Choroid plexus epithelial cell (primary cell): ENCODE measurements around the gene BAX.
"Not testable (repeated sequence)": the region's sequence is repeated elsewhere in the genome, so short reads cannot be mapped to it uniquely, and the experiment has no call there.

Experiments used
- DNase-seq: peaks from one replicate; pipeline ENCODE4 v3.0.0-alpha.2; 2010; ENCODE audit warnings: low read depth
- H3K4me3 ChIP-seq: 2 replicates; pipeline ENCODE4 v1.5.1; 2011; ENCODE audit warnings: low read depth, mild to moderate bottlenecking, control low read depth, low read length, moderate library complexity
- TF ChIP-seq, protein P1 (sequence below): conservative IDR thresholded peaks from 2 replicates; pipeline ENCODE4 v1.5.1; 2011; ENCODE audit warnings: low read depth, mild to moderate bottlenecking, control low read depth, inconsistent platforms, low read length, moderate library complexity

Gene BAX

DNA sequence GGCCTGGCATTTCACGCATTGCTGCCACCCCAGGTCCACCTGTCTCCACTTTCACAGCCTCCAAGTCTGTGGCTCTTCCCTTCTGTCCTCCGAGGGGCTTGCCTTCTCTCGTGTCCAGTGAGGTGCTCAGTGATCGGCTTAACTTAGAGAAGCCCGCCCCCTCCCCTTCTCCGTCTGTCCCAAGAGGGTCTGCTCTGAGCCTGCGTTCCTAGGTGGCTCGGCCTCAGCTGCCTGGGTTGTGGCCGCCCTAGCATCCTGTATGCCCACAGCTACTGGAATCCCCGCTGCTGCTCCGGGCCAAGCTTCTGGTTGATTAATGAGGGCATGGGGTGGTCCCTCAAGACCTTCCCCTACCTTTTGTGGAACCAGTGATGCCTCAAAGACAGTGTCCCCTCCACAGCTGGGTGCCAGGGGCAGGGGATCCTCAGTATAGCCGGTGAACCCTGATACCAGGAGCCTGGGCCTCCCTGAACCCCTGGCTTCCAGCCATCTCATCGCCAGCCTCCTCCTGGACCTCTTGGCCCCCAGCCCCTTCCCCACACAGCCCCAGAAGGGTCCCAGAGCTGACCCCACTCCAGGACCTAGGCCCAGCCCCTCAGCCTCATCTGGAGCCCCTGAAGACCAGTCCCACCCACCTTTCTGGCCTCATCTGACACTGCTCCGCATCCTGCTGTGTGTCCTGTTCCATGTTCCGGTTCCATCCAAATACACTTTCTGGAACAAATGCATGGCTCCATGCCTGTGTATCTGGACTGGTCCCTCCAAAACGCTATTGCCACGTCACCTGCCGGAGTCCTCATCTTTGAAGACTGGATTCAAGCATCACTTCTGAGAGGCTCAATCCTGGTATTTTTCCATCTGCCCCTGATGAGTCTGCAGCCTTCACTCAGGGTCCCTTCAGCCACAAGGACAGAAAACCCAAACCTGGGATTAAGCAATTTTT, 31.9 kb upstream of the BAX start:
- TF ChIP-seq, protein P1, sequence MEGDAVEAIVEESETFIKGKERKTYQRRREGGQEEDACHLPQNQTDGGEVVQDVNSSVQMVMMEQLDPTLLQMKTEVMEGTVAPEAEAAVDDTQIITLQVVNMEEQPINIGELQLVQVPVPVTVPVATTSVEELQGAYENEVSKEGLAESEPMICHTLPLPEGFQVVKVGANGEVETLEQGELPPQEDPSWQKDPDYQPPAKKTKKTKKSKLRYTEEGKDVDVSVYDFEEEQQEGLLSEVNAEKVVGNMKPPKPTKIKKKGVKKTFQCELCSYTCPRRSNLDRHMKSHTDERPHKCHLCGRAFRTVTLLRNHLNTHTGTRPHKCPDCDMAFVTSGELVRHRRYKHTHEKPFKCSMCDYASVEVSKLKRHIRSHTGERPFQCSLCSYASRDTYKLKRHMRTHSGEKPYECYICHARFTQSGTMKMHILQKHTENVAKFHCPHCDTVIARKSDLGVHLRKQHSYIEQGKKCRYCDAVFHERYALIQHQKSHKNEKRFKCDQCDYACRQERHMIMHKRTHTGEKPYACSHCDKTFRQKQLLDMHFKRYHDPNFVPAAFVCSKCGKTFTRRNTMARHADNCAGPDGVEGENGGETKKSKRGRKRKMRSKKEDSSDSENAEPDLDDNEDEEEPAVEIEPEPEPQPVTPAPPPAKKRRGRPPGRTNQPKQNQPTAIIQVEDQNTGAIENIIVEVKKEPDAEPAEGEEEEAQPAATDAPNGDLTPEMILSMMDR = no peak
- H3K4me3 ChIP-seq = no peak overlapping the region
- no peak for DNase-seq

DNA sequence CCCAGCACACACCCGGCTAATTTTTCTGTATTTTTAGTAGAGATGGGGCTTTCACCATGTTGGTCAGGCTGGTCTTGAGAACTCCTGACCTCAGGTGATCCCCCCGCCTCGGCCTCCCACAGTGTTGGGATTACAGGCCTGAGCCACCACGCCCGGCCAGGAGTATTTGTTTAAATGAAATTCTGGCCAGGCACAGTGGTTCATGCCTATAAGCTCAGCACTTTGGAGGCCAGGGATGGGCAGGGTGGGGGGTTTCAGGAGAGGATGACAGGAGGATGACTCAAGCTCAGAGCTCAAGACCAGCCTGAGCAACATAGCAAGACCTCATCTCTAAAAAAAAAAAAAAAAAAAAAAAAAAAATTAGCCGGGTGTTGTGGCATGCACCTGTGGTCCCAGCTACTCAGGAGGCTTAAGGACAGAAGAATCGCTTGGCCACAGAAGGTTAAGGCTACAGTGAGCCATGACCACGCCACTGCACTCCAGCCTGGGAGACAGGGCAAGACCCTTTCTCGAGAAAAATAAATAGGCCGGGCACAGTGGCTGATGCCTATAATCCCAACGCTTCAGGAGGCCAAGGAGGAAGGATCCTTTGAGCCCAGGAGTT, 29.3 kb upstream of the BAX start:
- DNase-seq = peak; percentile 13
- TF ChIP-seq, protein P1 = no peak

DNA sequence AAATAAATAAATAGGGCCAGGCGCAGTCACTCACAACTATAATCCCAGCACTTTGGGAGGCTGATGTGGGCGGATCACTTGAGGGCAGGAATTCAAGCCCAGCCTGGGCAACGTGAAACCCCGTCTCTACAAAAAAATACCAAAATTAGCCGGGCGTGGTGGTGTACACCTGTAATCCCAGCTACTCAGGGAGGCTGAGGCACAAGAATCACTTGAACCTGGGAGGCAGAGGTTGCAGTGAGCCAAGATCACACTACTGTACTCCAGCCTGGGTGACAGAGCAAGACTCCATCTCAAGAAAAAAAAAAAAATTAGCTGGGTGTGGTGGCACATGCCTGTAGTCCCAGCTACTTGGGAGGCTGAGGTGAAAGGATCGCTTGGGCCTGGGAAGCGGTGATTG, 28.8 kb upstream of the BAX start:
- H3K4me3 ChIP-seq, DNase-seq: not testable (repeated sequence)

More for the DNA sequence above, 29.3 kb upstream of the BAX start:
- no peak overlapping the region for H3K4me3 ChIP-seq

DNA sequence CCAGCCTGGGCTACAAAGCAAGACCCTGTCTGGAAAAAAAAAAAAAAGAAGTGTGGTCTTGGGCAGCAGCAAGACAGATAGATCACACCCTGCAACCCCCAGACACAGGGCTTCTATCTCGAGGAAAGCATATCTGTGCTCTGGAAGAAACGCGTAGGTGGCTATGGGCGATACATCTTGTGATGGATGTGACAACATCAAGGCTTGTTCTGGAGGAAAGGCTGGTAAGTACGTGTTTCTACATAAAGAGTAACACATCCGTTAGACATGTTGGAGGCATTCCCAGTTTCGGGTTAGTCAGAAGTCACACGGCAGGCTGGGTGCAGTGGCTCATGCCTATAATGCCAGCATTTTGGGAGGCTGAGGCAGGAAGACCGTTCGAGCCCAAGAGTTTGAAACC, 27.8 kb upstream of the BAX start:
- TF ChIP-seq, protein P1 = no peak
- no peak overlapping the region for H3K4me3 ChIP-seq
- peak; percentile 95 for DNase-seq

DNA sequence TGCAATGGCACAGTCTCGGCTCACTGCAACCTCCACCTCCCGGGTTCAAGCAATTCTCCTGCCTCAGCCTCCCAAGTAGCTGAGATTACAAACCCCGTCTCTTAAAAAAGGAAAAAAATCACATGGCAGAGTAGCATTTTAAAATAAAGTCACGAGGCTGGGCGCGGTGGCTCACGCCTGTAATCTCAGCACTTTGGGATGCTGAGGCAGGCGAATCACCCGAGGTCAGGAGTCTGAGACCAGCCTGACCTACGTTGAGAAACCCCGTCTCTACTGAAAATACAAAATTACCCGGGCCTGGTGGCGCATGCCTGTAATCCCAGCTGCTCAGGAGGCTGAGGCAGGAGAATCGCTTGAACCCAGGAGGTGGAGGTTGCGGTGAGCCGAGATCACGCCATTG, 27.0 kb upstream of the BAX start:
- not testable (repeated sequence) for H3K4me3 ChIP-seq, DNase-seq

DNA sequence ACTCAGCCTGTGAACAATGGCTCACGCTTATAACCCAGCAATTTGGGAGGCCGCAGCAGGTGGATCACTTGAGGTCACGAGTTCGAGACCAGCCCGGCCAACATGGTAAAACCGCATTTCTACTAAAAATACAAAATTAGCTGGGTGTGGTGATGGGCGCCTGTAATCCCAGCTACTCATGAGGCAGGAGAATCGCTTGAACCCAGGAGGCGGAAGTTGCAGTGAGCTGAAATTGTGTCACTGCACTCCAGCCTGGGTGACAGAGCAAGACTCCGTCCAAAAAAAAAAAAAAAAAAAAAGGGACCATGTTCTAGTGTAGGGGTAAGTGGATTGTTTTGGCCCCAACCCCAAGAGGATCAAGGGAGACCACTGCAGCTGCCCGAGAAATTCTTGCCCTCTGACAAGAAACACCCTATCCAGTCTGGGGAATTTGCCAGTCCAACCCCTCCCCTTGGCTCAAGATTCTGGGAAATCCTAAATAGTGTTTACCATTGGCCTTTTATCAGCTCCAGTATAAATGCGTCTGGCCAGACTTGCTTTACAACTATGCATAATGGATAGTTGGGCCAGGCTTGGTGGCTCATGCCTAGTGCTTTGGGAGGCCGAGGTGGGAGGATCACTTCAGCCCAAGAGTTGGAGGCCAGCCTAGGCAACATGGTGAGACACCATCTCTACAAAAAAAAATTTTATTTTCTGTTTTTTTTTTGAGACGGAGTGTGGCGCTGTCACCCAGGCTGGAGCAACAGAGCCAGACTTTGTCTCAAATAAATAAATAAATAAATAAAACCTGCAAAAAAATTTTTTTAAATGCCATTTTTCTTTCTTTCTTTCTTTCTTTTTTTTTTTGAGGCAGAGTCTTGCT, 26.3 kb upstream of the BAX start:
- no peak overlapping the region for H3K4me3 ChIP-seq
- TF ChIP-seq, protein P1 = no peak
- DNase-seq = no peak

DNA sequence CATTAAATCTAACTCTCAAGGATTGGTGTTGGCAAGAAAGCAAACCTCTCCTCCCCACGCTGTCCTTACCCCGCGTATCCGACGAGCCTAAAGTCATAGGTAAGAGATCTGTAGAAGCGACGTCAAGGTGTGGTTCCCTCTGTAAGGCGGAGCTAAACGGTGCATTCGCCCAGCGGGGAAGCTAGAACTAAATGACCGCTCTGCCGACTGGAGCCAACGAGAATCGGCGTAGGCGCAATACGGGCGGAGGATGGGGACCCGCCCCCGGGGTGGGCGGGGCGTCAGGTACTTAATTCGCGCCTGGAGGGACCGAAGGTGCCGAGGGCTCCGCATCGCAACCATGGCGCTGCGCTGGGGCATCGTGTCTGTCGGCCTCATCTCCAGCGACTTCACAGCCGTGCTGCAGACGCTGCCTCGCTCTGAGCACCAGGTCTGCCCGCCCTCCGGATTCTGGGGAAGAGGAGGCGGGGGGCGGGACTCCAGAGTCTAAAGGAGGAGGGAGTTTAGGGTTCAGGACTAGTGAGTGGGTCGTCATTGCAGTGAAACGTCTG, 21.2 kb upstream of the BAX start, which contains the start of gene DHDH:
Gene DHDH, plus strand, starts transcription at position 318 of the 551 bp plus-strand sequence. Its CDS starts 23 bp downstream, at position 341.
- H3K4me3 ChIP-seq = peak within 1 kb of the TSS; percentile 59
- TF ChIP-seq, protein P1 = no peak
- DNase-seq = peak; percentile 45
